Caco-2 (cell line): Measurements from ENCODE around the gene R3HDML. TPM values are rescaled to one million over a fixed set of nuclear protein-coding genes. Genes with fewer than 3 reads are reported as not detected.

Experiments
- BruUV-seq: library from RNA; stranded (reverse); fragments of 400-500 nt; replicated peaks from 2 replicates; lab custom pipeline; 2021; lab: Mats Ljungman, UMichigan
- CTCF ChIA-PET: fragments of 300-600 bp; sonication (Branson Sonifier 250); formaldehyde crosslinking; loops from one replicate; lab custom pipeline; 2022; ENCODE audit warnings: antibody characterized with exemption; lab: Charles Lee
- POLR2A ChIA-PET: fragments of 300-600 bp; sonication (Branson Sonifier 250); formaldehyde crosslinking; loops from one replicate; lab custom pipeline; 2022; ENCODE audit warnings: antibody characterized with exemption; lab: Charles Lee
- DNase-seq, 2 experiments: peaks; one replicate each; pipeline versions ENCODE4 v3.0.0 to v3.0.0-alpha.2; 2020 to 2022
- H3K27me3 ChIP-seq: replicated peaks from 2 replicates; pipeline ENCODE4 v1.6.0; 2011; ENCODE audit warnings: low read length; ENCODE audit not compliant: control insufficient read depth, insufficient read depth
- H3K36me3 ChIP-seq: 2 replicates; pipeline ENCODE4 v1.5.1; 2011; ENCODE audit warnings: low read length; ENCODE audit not compliant: control insufficient read depth, insufficient read depth
- H3K4me1 ChIP-seq: fragments of 250-450 bp; sonication (Bioruptor Pico); 2 replicates; pipeline ENCODE4 v1.5.1; 2020; ENCODE audit warnings: mild to moderate bottlenecking
- H3K4me3 ChIP-seq: 2 replicates; pipeline ENCODE4 v1.5.1; 2011; ENCODE audit warnings: low read depth, mild to moderate bottlenecking, control low read depth, low read length
- H3K9me3 ChIP-seq: fragments of 250-450 bp; sonication (Bioruptor Pico); 2 replicates; pipeline ENCODE4 v1.5.1; 2020; ENCODE audit warnings: mild to moderate bottlenecking, moderate library complexity
- H3K27ac Mint-ChIP-seq: one replicate; pipeline ENCODE4 v1.8.0; 2022; ENCODE audit warnings: mixed read lengths; ENCODE audit not compliant: unreplicated experiment
- H3K27me3 Mint-ChIP-seq: one replicate; pipeline ENCODE4 v1.8.0; 2022; ENCODE audit warnings: mixed read lengths; ENCODE audit not compliant: insufficient read depth, unreplicated experiment
- H3K36me3 Mint-ChIP-seq: one replicate; pipeline ENCODE4 v1.8.0; 2022; ENCODE audit warnings: mild to moderate bottlenecking, mixed read lengths; ENCODE audit not compliant: insufficient read depth, unreplicated experiment
- H3K4me1 Mint-ChIP-seq: one replicate; pipeline ENCODE4 v1.8.0; 2022; ENCODE audit warnings: low read depth, mixed read lengths; ENCODE audit not compliant: unreplicated experiment
- H3K4me3 Mint-ChIP-seq: one replicate; pipeline ENCODE4 v1.8.0; 2022; ENCODE audit warnings: mild to moderate bottlenecking, moderate library complexity, mixed read lengths; ENCODE audit not compliant: unreplicated experiment
- H3K9me3 Mint-ChIP-seq: one replicate; pipeline ENCODE4 v1.8.0; 2022; ENCODE audit warnings: mixed read lengths; ENCODE audit not compliant: unreplicated experiment
- CTCF ChIP-seq, 2 experiments: fragments of 200-600 bp in 1 of 2; IDR thresholded peaks; 1 replicate in 1 of 2; 2 replicates in 1 of 2; pipeline versions ENCODE4 v1.5.1 to v1.8.0; 2011 to 2022; ENCODE audit warnings: antibody characterized with exemption in 1 of 2, control low read depth in 1 of 2, inconsistent platforms in 1 of 2, low read depth in 1 of 2, low read length in 1 of 2, mild to moderate bottlenecking in 1 of 2, moderate library complexity in 1 of 2; ENCODE audit not compliant: insufficient read depth in 1 of 2, severe bottlenecking in 1 of 2, unreplicated experiment in 1 of 2
- intact Hi-C: fragments of 100-400 bp; cut with micrococcal nuclease; formaldehyde crosslinking; loops from one replicate; pipeline ENCODE4 v1.10.0; 2022; ENCODE audit not compliant: unreplicated experiment
- total RNA-seq: library from RNA; stranded (reverse); gene quantifications from 2 replicates; pipeline ENCODE4 v1.2.3, GENCODE V29; 2022

R3HDML gene
- total RNA-seq, 1 experiment from 2014 or later: not detected

GRCh38 chr20:44399446-44399845, 62.6 kb downstream of the R3HDML start:
- H3K4me3 Mint-ChIP-seq: no peak overlapping the region
- H3K4me1 Mint-ChIP-seq: peaks cover 63% of the 10 kb centered on the region
- POLR2A ChIA-PET: no interaction called here
- no peaks in the 10 kb centered on the region for H3K27me3 ChIP-seq
- peaks cover 4% of the 10 kb centered on the region for H3K9me3 Mint-ChIP-seq
- no peaks in the 10 kb centered on the region for H3K27me3 Mint-ChIP-seq
- intact Hi-C loops: no loop called here
- H3K36me3 ChIP-seq: peaks cover 15% of the 10 kb centered on the region
- H3K27ac Mint-ChIP-seq: peak overlapping the region; percentile 78
- no peak for DNase-seq
- H3K4me1 ChIP-seq: peaks cover 94% of the 10 kb centered on the region
- H3K4me3 ChIP-seq: no peak overlapping the region
- TF ChIP-seq CTCF (IDR thresholded peaks at IDR 0.05; ENCODE audit: insufficient read depth in 1 of 2, low read depth in 1 of 2, low read length in 1 of 2, severe bottlenecking in 1 of 2, unreplicated experiment in 1 of 2): no peak
- CTCF ChIA-PET: interaction anchor here (1.0 to 1.7 kb wide), 4 partner anchors 10 to 29 kb away, joined by 3 to 7 read pairs (median 4); no protein-coding TSS in a partner anchor
- H3K36me3 Mint-ChIP-seq: peaks cover 39% of the 10 kb centered on the region
- H3K9me3 ChIP-seq: no peaks in the 10 kb centered on the region
- BruUV-seq: no TSS peak

- peaks cover 28% of the 10 kb centered on the region for H3K36me3 Mint-ChIP-seq
- Histone ChIP-seq H3K9me3 (no peaks in the 10 kb centered on the region), H3K4me1 (peaks cover 92% of the 10 kb centered on the region), H3K4me3 (peak overlapping the region; percentile 50), H3K36me3 (peaks cover 17% of the 10 kb centered on the region), H3K27me3 (no peaks in the 10 kb centered on the region)
- peak overlapping the region; percentile 78 for H3K27ac Mint-ChIP-seq
- peaks cover 64% of the 10 kb centered on the region for H3K4me1 Mint-ChIP-seq
- peak overlapping the region; percentile 70 for H3K4me3 Mint-ChIP-seq
- no TSS peak for BruUV-seq
- ChIA-PET POLR2A (interaction anchor here (0.6 kb wide), 1 partner anchor 1526 kb away, joined by 3 read pairs; no protein-coding TSS in a partner anchor), CTCF (no interaction called here)
- H3K9me3 Mint-ChIP-seq: peaks cover 5% of the 10 kb centered on the region
- intact Hi-C loops: no loop called here
- TF ChIP-seq CTCF (IDR thresholded peaks at IDR 0.05; ENCODE audit: insufficient read depth in 1 of 2, low read depth in 1 of 2, low read length in 1 of 2, severe bottlenecking in 1 of 2, unreplicated experiment in 1 of 2): no peak
- no peaks in the 10 kb centered on the region for H3K27me3 Mint-ChIP-seq
- DNase-seq: no peak
These were observed 63.8 kb downstream of the R3HDML start for GRCh38 chr20:44400671-44400969.

Other genes with a start within 250 kb of the R3HDML start
- 10.5 and 11.1 TPM in 2 replicates for gene JPH2, start 149.9 kb upstream of the R3HDML start, total RNA-seq
- 79.7 and 82.3 TPM in 2 replicates for gene OSER1, start 126.3 kb upstream of the R3HDML start, total RNA-seq
- gene GDAP1L1, start 89.7 kb upstream of the R3HDML start, total RNA-seq: 2.5 and 4.2 TPM in 2 replicates
- 13.9 and 14.4 TPM in 2 replicates for gene FITM2, start 25.8 kb upstream of the R3HDML start, total RNA-seq
- 256 and 292 TPM in 2 replicates for gene HNF4A, start 18.7 kb downstream of the R3HDML start, total RNA-seq
- gene TTPAL, start 138.8 kb downstream of the R3HDML start, total RNA-seq: 53.9 and 54.6 TPM in 2 replicates
- gene SERINC3, start 185.0 kb downstream of the R3HDML start, total RNA-seq: 179 and 185 TPM in 2 replicates
- gene PKIG, start 245.5 kb downstream of the R3HDML start, total RNA-seq: 25.9 and 29.5 TPM in 2 replicates